Panc1 (cell line): ENCODE measurements around the gene TSPAN14. TPM values are rescaled to one million over a fixed set of nuclear protein-coding genes. Genes with fewer than 3 reads are reported as not detected.

Experiments used
- ATAC-seq: fragments of 200-7000 bp; cut with Tn5 transposase; 2 replicates; pipeline ENCODE4 v1.9.1; 2020; ENCODE audit warnings: mild to moderate bottlenecking, moderate library complexity
- BruUV-seq: library from RNA; stranded (reverse); fragments of 400-500 nt; replicated peaks from 2 replicates; lab custom pipeline; 2021; lab: Mats Ljungman, UMichigan
- CTCF ChIA-PET: fragments of 300-600 bp; sonication (Branson Sonifier 250); formaldehyde crosslinking; loops from one replicate; lab custom pipeline; 2022; ENCODE audit warnings: antibody characterized with exemption; lab: Charles Lee
- POLR2A ChIA-PET: fragments of 300-600 bp; sonication (Branson Sonifier 250); formaldehyde crosslinking; loops from one replicate; lab custom pipeline; 2022; ENCODE audit warnings: antibody characterized with exemption; lab: Charles Lee
- DNase-seq: peaks from one replicate; pipeline ENCODE4 v3.0.0-alpha.2; 2010; ENCODE audit warnings: low read depth, low spot score
- H3K27ac ChIP-seq: 2 replicates; pipeline ENCODE4 v1.5.1; 2011; ENCODE audit warnings: mild to moderate bottlenecking, low read length, inconsistent platforms
- H3K27me3 ChIP-seq: fragments of 200-500 bp; sonication (Bioruptor generic); 2 replicates; pipeline ENCODE4 v1.6.0; 2014; ENCODE audit warnings: low read length, inconsistent platforms; ENCODE audit not compliant: control insufficient read depth, insufficient read depth
- H3K36me3 ChIP-seq: fragments of 200-500 bp; sonication (Bioruptor generic); 2 replicates; pipeline ENCODE4 v1.5.1; 2014; ENCODE audit warnings: inconsistent platforms, mild to moderate bottlenecking, low read length, moderate library complexity; ENCODE audit not compliant: control insufficient read depth, insufficient read depth
- H3K4me1 ChIP-seq: 2 replicates; pipeline ENCODE4 v1.5.1; 2011; ENCODE audit warnings: inconsistent platforms, mild to moderate bottlenecking, low read length, moderate library complexity; ENCODE audit not compliant: control insufficient read depth, insufficient read depth
- H3K4me3 ChIP-seq, 2 experiments: 2 replicates each; pipeline ENCODE4 v1.5.1; 2011 to 2012; ENCODE audit warnings: low read depth in 2 of 2, low read length in 2 of 2, mild to moderate bottlenecking in 2 of 2, inconsistent platforms in 1 of 2, moderate library complexity in 1 of 2
- H3K9me3 ChIP-seq: fragments of 200-500 bp; sonication (Bioruptor generic); 2 replicates; pipeline ENCODE4 v1.5.1; 2014; ENCODE audit warnings: low read depth, mild to moderate bottlenecking, inconsistent platforms, low read length, moderate library complexity; ENCODE audit not compliant: control insufficient read depth, insufficient read depth
- CTCF ChIP-seq: fragments of 450-650 bp; IDR thresholded peaks from 2 replicates; pipeline ENCODE4 v1.5.1; 2017; ENCODE audit warnings: mild to moderate bottlenecking
- POLR2AphosphoS5 ChIP-seq: IDR thresholded peaks from 2 replicates; pipeline ENCODE4 v1.6.1; 2012; ENCODE audit warnings: mild to moderate bottlenecking, low read depth, low read length, moderate library complexity
- SIN3A ChIP-seq: IDR thresholded peaks from 2 replicates; pipeline ENCODE4 v1.6.1; 2012; ENCODE audit warnings: low read depth, mild to moderate bottlenecking, low read length, moderate library complexity, borderline replicate concordance; ENCODE audit not compliant: insufficient read depth
- TCF7L2 ChIP-seq: IDR thresholded peaks from 2 replicates; pipeline ENCODE4 v1.6.1; 2011; ENCODE audit warnings: mild to moderate bottlenecking, low read depth, low read length, inconsistent platforms
- in situ Hi-C: cut with HindIII; loops from 2 replicates; pipeline ENCODE4 v1.10.0; 2016; ENCODE audit warnings: low sequenced_read_pairs, low pct_unique_long_range_greater_than_20kb
- intact Hi-C: fragments of 100-400 bp; cut with micrococcal nuclease; formaldehyde crosslinking; loops from one replicate; pipeline ENCODE4 v1.10.0; 2022; ENCODE audit not compliant: unreplicated experiment
- total RNA-seq: library from RNA; stranded (reverse); gene quantifications from one replicate; pipeline ENCODE4 v1.2.1, GENCODE V29; 2021; ENCODE audit not compliant: unreplicated experiment
- TF ChIP-seq, protein P1 (sequence below), 2 experiments: IDR thresholded peaks; 2 replicates each; pipeline ENCODE4 v1.6.1; 2011 to 2012; ENCODE audit warnings: low read depth in 2 of 2, control low read depth in 1 of 2, low read length in 1 of 2, mild to moderate bottlenecking in 1 of 2, moderate library complexity in 1 of 2; ENCODE audit not compliant: insufficient read depth in 1 of 2

Gene TSPAN14
- total RNA-seq, 1 experiment from 2014 or later: 39.0 TPM

DNA sequence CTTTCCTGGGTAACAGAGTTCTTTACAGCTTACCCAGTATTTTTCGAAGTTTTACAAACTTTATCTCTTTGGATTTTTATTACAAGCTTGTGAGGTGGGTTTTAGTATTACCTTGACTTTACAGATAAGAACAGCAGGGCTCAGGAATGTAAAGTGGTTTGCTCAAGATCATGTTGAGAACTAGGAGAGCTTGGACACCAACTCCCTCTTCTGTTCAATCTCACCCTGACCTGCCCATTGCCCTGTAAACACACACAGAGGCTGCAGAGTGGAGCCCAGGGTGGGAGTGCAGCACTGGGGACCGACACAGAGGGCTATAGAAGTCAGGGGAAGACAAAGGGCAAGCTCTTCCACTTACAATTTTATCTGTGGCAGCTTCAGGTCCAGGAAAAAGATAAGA is 4.6 kb upstream of the TSPAN14 start:
- intact Hi-C loops: loop anchor here (10.0 kb wide), 1 partner anchor 215 kb away; no protein-coding TSS in a partner anchor
- BruUV-seq: no TSS peak
- no peaks in the 10 kb centered on the region for H3K27me3 ChIP-seq
- in situ Hi-C loops: no loop called here
- TF ChIP-seq CTCF: no peak
- no peak for TF ChIP-seq SIN3A
- TF ChIP-seq TCF7L2: no peak
- no peak for TF ChIP-seq POLR2AphosphoS5
- TF ChIP-seq, protein P1, sequence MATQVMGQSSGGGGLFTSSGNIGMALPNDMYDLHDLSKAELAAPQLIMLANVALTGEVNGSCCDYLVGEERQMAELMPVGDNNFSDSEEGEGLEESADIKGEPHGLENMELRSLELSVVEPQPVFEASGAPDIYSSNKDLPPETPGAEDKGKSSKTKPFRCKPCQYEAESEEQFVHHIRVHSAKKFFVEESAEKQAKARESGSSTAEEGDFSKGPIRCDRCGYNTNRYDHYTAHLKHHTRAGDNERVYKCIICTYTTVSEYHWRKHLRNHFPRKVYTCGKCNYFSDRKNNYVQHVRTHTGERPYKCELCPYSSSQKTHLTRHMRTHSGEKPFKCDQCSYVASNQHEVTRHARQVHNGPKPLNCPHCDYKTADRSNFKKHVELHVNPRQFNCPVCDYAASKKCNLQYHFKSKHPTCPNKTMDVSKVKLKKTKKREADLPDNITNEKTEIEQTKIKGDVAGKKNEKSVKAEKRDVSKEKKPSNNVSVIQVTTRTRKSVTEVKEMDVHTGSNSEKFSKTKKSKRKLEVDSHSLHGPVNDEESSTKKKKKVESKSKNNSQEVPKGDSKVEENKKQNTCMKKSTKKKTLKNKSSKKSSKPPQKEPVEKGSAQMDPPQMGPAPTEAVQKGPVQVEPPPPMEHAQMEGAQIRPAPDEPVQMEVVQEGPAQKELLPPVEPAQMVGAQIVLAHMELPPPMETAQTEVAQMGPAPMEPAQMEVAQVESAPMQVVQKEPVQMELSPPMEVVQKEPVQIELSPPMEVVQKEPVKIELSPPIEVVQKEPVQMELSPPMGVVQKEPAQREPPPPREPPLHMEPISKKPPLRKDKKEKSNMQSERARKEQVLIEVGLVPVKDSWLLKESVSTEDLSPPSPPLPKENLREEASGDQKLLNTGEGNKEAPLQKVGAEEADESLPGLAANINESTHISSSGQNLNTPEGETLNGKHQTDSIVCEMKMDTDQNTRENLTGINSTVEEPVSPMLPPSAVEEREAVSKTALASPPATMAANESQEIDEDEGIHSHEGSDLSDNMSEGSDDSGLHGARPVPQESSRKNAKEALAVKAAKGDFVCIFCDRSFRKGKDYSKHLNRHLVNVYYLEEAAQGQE (IDR thresholded peaks at IDR 0.05; ENCODE audit: insufficient read depth in 1 of 2, low read depth in 2 of 2, low read length in 1 of 2): no peak
- POLR2A ChIA-PET: no interaction called here
- no peak overlapping the region for H3K4me3 ChIP-seq
- no peak overlapping the region for H3K27ac ChIP-seq
- H3K36me3 ChIP-seq: no peaks in the 10 kb centered on the region
- no peaks in the 10 kb centered on the region for H3K9me3 ChIP-seq
- CTCF ChIA-PET: interaction anchor here (0.7 kb wide), 1 partner anchor 56 kb away, joined by 3 read pairs; no protein-coding TSS in a partner anchor
- H3K4me1 ChIP-seq: peaks cover 8% of the 10 kb centered on the region
- DNase-seq: no peak
- no peak for ATAC-seq

GRCh38 chr10:80451132-80451531 is 3.0 kb upstream of the TSPAN14 start:
- ATAC-seq: no peak
- CTCF ChIA-PET: no interaction called here

More at GRCh38 chr10:80451132-80451531, 3.0 kb upstream of the TSPAN14 start:
- intact Hi-C loops (no loop called here), in situ Hi-C loops (no loop called here)
- no peak for DNase-seq
- no peaks in the 10 kb centered on the region for H3K9me3 ChIP-seq
- no peaks in the 10 kb centered on the region for H3K36me3 ChIP-seq
- TF ChIP-seq TCF7L2: no peak
- TF ChIP-seq SIN3A: no peak
- TF ChIP-seq, protein P1 (IDR thresholded peaks at IDR 0.05; ENCODE audit: insufficient read depth in 1 of 2, low read depth in 2 of 2, low read length in 1 of 2): no peak
- no peak for TF ChIP-seq CTCF
- TF ChIP-seq POLR2AphosphoS5: no peak
- H3K27ac ChIP-seq: no peak overlapping the region
- BruUV-seq: no TSS peak
- peaks cover 17% of the 10 kb centered on the region for H3K4me1 ChIP-seq
- H3K4me3 ChIP-seq: no peak overlapping the region
- POLR2A ChIA-PET: no interaction called here
- H3K27me3 ChIP-seq: no peaks in the 10 kb centered on the region
